PFSK-1 (cell line): ENCODE results near the gene LSAMP.

Experiments
- FOXP2 ChIP-seq: optimal IDR thresholded peaks from 2 replicates; pipeline ENCODE3; 2011; ENCODE audit warnings: borderline replicate concordance, control low read depth, inconsistent platforms; ENCODE audit not compliant: insufficient read depth; ENCODE audit errors: extremely low read length, extremely low read depth
- POLR2AphosphoS5 ChIP-seq: IDR thresholded peaks from 2 replicates; pipeline ENCODE4 v1.6.1; 2012; ENCODE audit warnings: low read depth, mild to moderate bottlenecking, control low read depth, low read length, moderate library complexity
- REST ChIP-seq, 2 experiments: IDR thresholded peaks; 2 replicates each; pipeline versions ENCODE4 v1.6.1 to v1.8.0; 2011 to 2012; ENCODE audit warnings: low read depth in 2 of 2, low read length in 2 of 2, control low read depth in 1 of 2, inconsistent platforms in 1 of 2, mild to moderate bottlenecking in 1 of 2, moderate library complexity in 1 of 2; ENCODE audit not compliant: insufficient read depth in 1 of 2
- SIN3A ChIP-seq: IDR thresholded peaks from 2 replicates; pipeline ENCODE4 v1.6.1; 2012; ENCODE audit warnings: mild to moderate bottlenecking, low read length, moderate library complexity, borderline replicate concordance; ENCODE audit not compliant: insufficient read depth
- TAF1 ChIP-seq: IDR thresholded peaks from 2 replicates; pipeline ENCODE4 v1.6.1; 2012; ENCODE audit warnings: low read length, control low read depth, borderline replicate concordance; ENCODE audit not compliant: insufficient read depth

Gene LSAMP

GRCh38 chr3:116077557-116077956 is 367.7 kb downstream of the LSAMP start:
- no peak for TF ChIP-seq POLR2AphosphoS5
- TF ChIP-seq REST (IDR thresholded peaks at IDR 0.05; ENCODE audit: insufficient read depth in 1 of 2, low read depth in 2 of 2, low read length in 2 of 2): no peak
- no peak for TF ChIP-seq SIN3A
- no peak for TF ChIP-seq FOXP2
- TF ChIP-seq TAF1: no peak

- TF ChIP-seq REST (IDR thresholded peaks at IDR 0.05; ENCODE audit: insufficient read depth in 1 of 2, low read depth in 2 of 2, low read length in 2 of 2) (no peak), TAF1 (no peak), SIN3A (no peak), POLR2AphosphoS5 (no peak), FOXP2 (no peak)
These were observed 368.2 kb downstream of the LSAMP start for GRCh38 chr3:116077059-116077458.

GRCh38 chr3:116070061-116070460 is 375.2 kb downstream of the LSAMP start:
- no peak for TF ChIP-seq FOXP2

GRCh38 chr3:116069024-116069423 is 376.3 kb downstream of the LSAMP start:
- no peak for TF ChIP-seq TAF1
- TF ChIP-seq REST (IDR thresholded peaks at IDR 0.05; ENCODE audit: insufficient read depth in 1 of 2, low read depth in 2 of 2, low read length in 2 of 2): no peak
- TF ChIP-seq SIN3A: no peak
- no peak for TF ChIP-seq FOXP2
- TF ChIP-seq POLR2AphosphoS5: no peak

GRCh38 chr3:116067326-116067725 is 378.0 kb downstream of the LSAMP start:
- TF ChIP-seq REST (IDR thresholded peaks at IDR 0.05; ENCODE audit: insufficient read depth in 1 of 2, low read depth in 2 of 2, low read length in 2 of 2): no peak
- no peak for TF ChIP-seq TAF1
- TF ChIP-seq POLR2AphosphoS5: no peak
- TF ChIP-seq SIN3A: no peak
- no peak for TF ChIP-seq FOXP2
